CD14-positive monocyte (primary cell): ENCODE data around the gene RNF44. TPM values are rescaled to one million over a fixed set of nuclear protein-coding genes. Genes with fewer than 3 reads are reported as not detected.
A peak's percentile ranks its signal among the peaks of the same experiment; 100 is the strongest.

Experiments
- DNase-seq, 3 donors: peaks; one replicate each; pipeline ENCODE4 v3.0.0-alpha.2; 2011 to 2022
- H2AFZ ChIP-seq: 2 replicates; pipeline ENCODE4 v1.6.0; 2012; ENCODE audit warnings: mild to moderate bottlenecking, low read depth, low read length, inconsistent platforms; ENCODE audit not compliant: insufficient read depth, poor library complexity, severe bottlenecking
- H3K27ac ChIP-seq, 2 donors: 1 replicate in 1 of 2; 2 replicates in 1 of 2; pipeline ENCODE4 v1.5.1; 2012 to 2013; ENCODE audit warnings: low read length in 2 of 2, control low read depth in 1 of 2, inconsistent platforms in 1 of 2, low read depth in 1 of 2, mild to moderate bottlenecking in 1 of 2
- H3K27me3 ChIP-seq, 2 donors: one replicate each; pipeline versions ENCODE4 v1.6.0 to v1.6.1; 2011 to 2013; ENCODE audit warnings: low read length in 2 of 2; ENCODE audit not compliant: control insufficient read depth in 2 of 2, insufficient read depth in 2 of 2
- H3K36me3 ChIP-seq, 2 donors: replicated peaks in 1 of 2; 1 replicate in 1 of 2; 2 replicates in 1 of 2; pipeline versions ENCODE4 v1.5.1 to v1.6.1; 2012 to 2013; ENCODE audit warnings: low read length in 2 of 2, control low read depth in 1 of 2, inconsistent platforms in 1 of 2, mild to moderate bottlenecking in 1 of 2; ENCODE audit not compliant: insufficient read depth in 2 of 2, control insufficient read depth in 1 of 2
- H3K4me1 ChIP-seq, 2 donors: 1 replicate in 1 of 2; 2 replicates in 1 of 2; pipeline versions ENCODE4 v1.5.1 to v1.6.1; 2012 to 2013; ENCODE audit warnings: low read length in 2 of 2, control low read depth in 1 of 2, inconsistent platforms in 1 of 2, mild to moderate bottlenecking in 1 of 2, moderate library complexity in 1 of 2; ENCODE audit not compliant: insufficient read depth in 2 of 2, control insufficient read depth in 1 of 2
- H3K4me2 ChIP-seq: replicated peaks from 2 replicates; pipeline ENCODE3; 2012; ENCODE audit warnings: low read length, moderate library complexity, mild to moderate bottlenecking; ENCODE audit not compliant: poor library complexity, severe bottlenecking; ENCODE audit errors: extremely low read depth
- H3K4me3 ChIP-seq, 3 experiments: fragments of 200-600 bp in 1 of 3; sonication (generic) in 1 of 3; replicated peaks in 1 of 3; 1 replicate in 2 of 3; 2 replicates in 1 of 3; pipeline ENCODE4 v1.5.1; 2011 to 2013; ENCODE audit warnings: low read length in 3 of 3, mild to moderate bottlenecking in 3 of 3, control low read depth in 2 of 3, low read depth in 2 of 3, inconsistent platforms in 1 of 3, moderate library complexity in 1 of 3
- H3K79me2 ChIP-seq: 2 replicates; pipeline ENCODE4 v1.6.0; 2012; ENCODE audit warnings: mild to moderate bottlenecking, control low read depth, inconsistent platforms, low read length, moderate library complexity; ENCODE audit not compliant: insufficient read depth
- H3K9ac ChIP-seq: 2 replicates; pipeline ENCODE4 v1.6.0; 2017; ENCODE audit warnings: low read length, mild to moderate bottlenecking; ENCODE audit not compliant: insufficient read depth, poor library complexity, severe bottlenecking
- H3K9me3 ChIP-seq, 2 donors: replicated peaks in 1 of 2; 1 replicate in 1 of 2; 2 replicates in 1 of 2; pipeline versions ENCODE4 v1.5.1 to v1.6.1; 2012 to 2013; ENCODE audit warnings: low read length in 2 of 2, control low read depth in 1 of 2; ENCODE audit not compliant: control insufficient read depth in 1 of 2, insufficient read depth in 1 of 2
- H4K20me1 ChIP-seq: 2 replicates; pipeline ENCODE4 v1.6.0; 2012; ENCODE audit warnings: mild to moderate bottlenecking, low read length, control low read depth, moderate library complexity; ENCODE audit not compliant: insufficient read depth
- H3K27ac Mint-ChIP-seq, 7 donors: one replicate each; pipeline ENCODE4 v1.8.0; 2020; ENCODE audit warnings: mild to moderate bottlenecking in 7 of 7, mixed read lengths in 7 of 7, moderate library complexity in 6 of 7, inconsistent platforms in 2 of 7
- H3K27me3 Mint-ChIP-seq, 3 donors: one replicate each; pipeline ENCODE4 v1.8.0; 2021 to 2022; ENCODE audit warnings: low read depth in 3 of 3, mild to moderate bottlenecking in 3 of 3, mixed read lengths in 3 of 3, moderate library complexity in 3 of 3, inconsistent platforms in 1 of 3
- H3K36me3 Mint-ChIP-seq, 2 donors: one replicate each; pipeline ENCODE4 v1.8.0; 2020; ENCODE audit warnings: mixed read lengths in 2 of 2, inconsistent platforms in 1 of 2, mild to moderate bottlenecking in 1 of 2
- H3K4me1 Mint-ChIP-seq: one replicate; pipeline ENCODE4 v1.8.0; 2020; ENCODE audit warnings: mild to moderate bottlenecking, mixed read lengths
- H3K4me3 Mint-ChIP-seq, 2 donors: one replicate each; pipeline ENCODE4 v1.8.0; 2020; ENCODE audit warnings: mild to moderate bottlenecking in 2 of 2, mixed read lengths in 2 of 2, moderate library complexity in 1 of 2
- H3K9me3 Mint-ChIP-seq, 7 donors: one replicate each; pipeline ENCODE4 v1.8.0; 2020 to 2022; ENCODE audit warnings: mixed read lengths in 7 of 7, mild to moderate bottlenecking in 6 of 7, moderate library complexity in 6 of 7, inconsistent platforms in 2 of 7
- WGBS: methylation state at CpG from one replicate; pipeline ENCODE4 v1.1.5; 2013; ENCODE audit warnings: missing lambda C conversion rate; ENCODE audit not compliant: insufficient coverage; 5-methylcytosine and 5-hydroxymethylcytosine counted together
- intact Hi-C, 2 donors: fragments of 100-400 bp; cut with micrococcal nuclease; formaldehyde crosslinking; loops; one replicate each; pipeline versions ENCODE4 v1.15.0 to v1.15.1; 2023
- polyA plus RNA-seq, 3 donors: library from polyadenylated mRNA; depleted of rRNA in 1 of 3; unstranded in 2 of 3; stranded (reverse) in 1 of 3; fragments of 300-500 nt in 2 of 3; fragments of >200 nt in 1 of 3; fragmentation: Illumina TruSeq in 2 of 3; gene quantifications; 1 replicate in 2 of 3; 2 replicates in 1 of 3; pipeline ENCODE4 v1.2.3, GENCODE V29; 2012 to 2021
- TF ChIP-seq, protein P1 (sequence below): fragments of 200-600 bp; IDR thresholded peaks from one replicate; pipeline ENCODE4 v1.8.0; 2022; ENCODE audit warnings: antibody characterized with exemption, mild to moderate bottlenecking

RNF44 gene
- polyA plus RNA-seq, 3 donors, result 1.9 to 133 (median 3.1) TPM

DNA sequence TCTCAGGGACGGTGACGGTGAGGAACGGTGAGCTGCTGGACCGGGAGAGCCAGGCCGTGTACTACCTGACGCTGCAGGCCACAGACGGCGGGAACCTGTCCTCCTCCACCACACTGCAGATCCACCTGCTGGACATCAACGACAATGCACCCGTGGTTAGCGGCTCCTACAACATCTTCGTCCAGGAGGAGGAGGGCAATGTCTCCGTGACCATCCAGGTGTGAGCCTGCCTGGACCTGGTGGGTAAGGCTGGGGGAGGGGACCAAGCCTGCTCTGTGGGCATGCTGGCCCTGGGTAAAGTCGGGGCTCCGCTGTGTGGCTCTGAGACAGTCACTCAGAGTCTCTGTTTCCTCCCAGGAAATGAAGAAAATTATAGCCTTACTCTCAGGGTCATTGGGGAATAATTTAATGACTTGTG lies 41.2 kb upstream of the RNF44 start:
- WGBS, result 51% methylated on average over 15 of the region's 15 CpGs
- no peaks in the 10 kb centered on the region for H3K36me3 ChIP-seq
- no peaks in the 10 kb centered on the region for H3K4me1 ChIP-seq
- H3K9me3 ChIP-seq, result peaks cover 0 to 2% of the 10 kb centered on the region in 2 donors
- H2AFZ ChIP-seq, result no peak overlapping the region
- Mint-ChIP-seq H3K27me3 (peaks cover 1 to 4% (median 2%) of the 10 kb centered on the region in 3 donors), H3K9me3 (peaks cover 0 to 2% (median 1%) of the 10 kb centered on the region in 7 donors), H3K36me3 (no peaks in the 10 kb centered on the region), H3K27ac (no peak overlapping the region), H3K4me3 (no peak overlapping the region), H3K4me1 (peaks cover 5% of the 10 kb centered on the region)
- no peak overlapping the region for H3K27ac ChIP-seq
- no peak overlapping the region for H3K9ac ChIP-seq
- no peak overlapping the region for H3K4me3 ChIP-seq
- intact Hi-C loops, result no loop called here
- no peak overlapping the region for H3K4me2 ChIP-seq
- no peaks in the 10 kb centered on the region for H4K20me1 ChIP-seq
- TF ChIP-seq, protein P1, sequence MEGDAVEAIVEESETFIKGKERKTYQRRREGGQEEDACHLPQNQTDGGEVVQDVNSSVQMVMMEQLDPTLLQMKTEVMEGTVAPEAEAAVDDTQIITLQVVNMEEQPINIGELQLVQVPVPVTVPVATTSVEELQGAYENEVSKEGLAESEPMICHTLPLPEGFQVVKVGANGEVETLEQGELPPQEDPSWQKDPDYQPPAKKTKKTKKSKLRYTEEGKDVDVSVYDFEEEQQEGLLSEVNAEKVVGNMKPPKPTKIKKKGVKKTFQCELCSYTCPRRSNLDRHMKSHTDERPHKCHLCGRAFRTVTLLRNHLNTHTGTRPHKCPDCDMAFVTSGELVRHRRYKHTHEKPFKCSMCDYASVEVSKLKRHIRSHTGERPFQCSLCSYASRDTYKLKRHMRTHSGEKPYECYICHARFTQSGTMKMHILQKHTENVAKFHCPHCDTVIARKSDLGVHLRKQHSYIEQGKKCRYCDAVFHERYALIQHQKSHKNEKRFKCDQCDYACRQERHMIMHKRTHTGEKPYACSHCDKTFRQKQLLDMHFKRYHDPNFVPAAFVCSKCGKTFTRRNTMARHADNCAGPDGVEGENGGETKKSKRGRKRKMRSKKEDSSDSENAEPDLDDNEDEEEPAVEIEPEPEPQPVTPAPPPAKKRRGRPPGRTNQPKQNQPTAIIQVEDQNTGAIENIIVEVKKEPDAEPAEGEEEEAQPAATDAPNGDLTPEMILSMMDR, result peak; percentile 34
- H3K79me2 ChIP-seq, result no peaks in the 10 kb centered on the region
- H3K27me3 ChIP-seq, result no peaks in the 10 kb centered on the region
- DNase-seq, result peak in 1 of 3 donors; percentile 15

DNA sequence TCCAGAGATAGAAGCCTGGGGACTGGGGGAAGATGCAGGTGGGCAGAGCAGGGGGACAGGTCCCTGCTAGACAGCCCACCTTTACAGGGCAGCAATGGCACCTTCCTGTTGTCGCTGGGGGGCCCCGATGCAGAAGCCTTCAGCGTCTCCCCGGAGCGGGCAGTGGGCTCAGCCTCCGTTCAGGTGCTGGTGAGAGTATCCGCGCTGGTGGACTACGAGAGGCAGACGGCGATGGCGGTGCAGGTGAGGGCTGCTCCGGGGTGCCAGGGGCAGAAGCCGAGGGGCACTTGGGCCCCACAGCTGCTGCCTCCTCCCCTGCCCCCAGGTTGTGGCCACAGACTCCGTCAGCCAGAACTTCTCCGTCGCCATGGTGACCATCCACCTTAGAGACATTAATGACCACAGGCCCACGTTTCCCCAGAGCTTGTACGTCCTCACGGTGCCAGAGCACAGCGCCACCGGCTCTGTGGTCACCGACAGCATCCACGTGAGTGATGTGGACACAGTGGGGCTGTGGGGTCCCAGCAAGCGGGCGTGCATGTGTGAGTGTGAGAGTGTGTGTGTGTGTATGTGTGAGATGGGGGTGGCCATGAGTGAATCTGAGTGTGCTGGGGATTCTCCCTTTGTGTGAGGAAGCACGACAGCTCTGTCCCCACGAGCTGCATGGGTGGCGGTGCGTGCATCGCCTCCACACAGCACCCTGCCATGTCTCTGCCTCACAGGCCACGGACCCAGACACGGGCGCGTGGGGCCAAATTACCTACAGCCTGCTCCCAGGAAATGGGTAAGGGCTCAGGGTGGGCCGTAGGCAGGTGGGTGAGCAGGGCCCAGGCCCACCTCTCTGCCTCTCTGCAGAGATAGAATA lies 40.3 kb upstream of the RNF44 start:
- Histone ChIP-seq H3K79me2 (no peaks in the 10 kb centered on the region), H3K9me3 (no peaks in the 10 kb centered on the region), H3K9ac (no peak overlapping the region), H3K27me3 (no peaks in the 10 kb centered on the region), H3K27ac (no peak overlapping the region), H3K4me1 (no peaks in the 10 kb centered on the region), H3K4me2 (no peak overlapping the region), H3K4me3 (no peak overlapping the region), H3K36me3 (no peaks in the 10 kb centered on the region), H4K20me1 (no peaks in the 10 kb centered on the region), H2AFZ (no peak overlapping the region)
- DNase-seq, result no peak
- H3K36me3 Mint-ChIP-seq, result no peaks in the 10 kb centered on the region
- TF ChIP-seq, protein P1, result no peak
- H3K4me3 Mint-ChIP-seq, result no peak overlapping the region
- intact Hi-C loops, result no loop called here
- peaks cover 5% of the 10 kb centered on the region for H3K4me1 Mint-ChIP-seq
- peaks cover 5 to 7% (median 7%) of the 10 kb centered on the region in 3 donors for H3K27me3 Mint-ChIP-seq
- H3K9me3 Mint-ChIP-seq, result peaks cover 0 to 2% (median 0%) of the 10 kb centered on the region in 7 donors
- H3K27ac Mint-ChIP-seq, result peak overlapping the region in 1 of 7 donors; percentile 20
- 88% methylated on average over 34 of the region's 36 CpGs for WGBS
